K562 (cell line): ENCODE data around the gene KRAS. TPM values are rescaled to one million over a fixed set of nuclear protein-coding genes. Genes with fewer than 3 reads are reported as not detected.

Source experiments
- ATAC-seq: fragments of 200-7000 bp; cut with Tn5 transposase; 3 replicates; pipeline ENCODE4 v1.9.1; 2020; ENCODE audit warnings: moderate library complexity
- BruUV-seq: library from RNA; stranded (reverse); fragments of 400-500 nt; replicated peaks from 2 replicates; lab custom pipeline; 2021; lab: Mats Ljungman, UMichigan
- CTCF ChIA-PET: fragments of 300-600 bp; formaldehyde crosslinking; extraction: SDS; loops from one replicate; lab custom pipeline; 2021; ENCODE audit warnings: low intra/inter-chr PET ratio; lab: Yijun Ruan, JAX
- POLR2A ChIA-PET: fragments of 300-600, 350-650 bp; sonication (Branson Sonifier 250); formaldehyde crosslinking; extraction: SDS; loops from one replicate; lab custom pipeline; 2021; ENCODE audit warnings: antibody characterized with exemption, inconsistent platforms; lab: Yijun Ruan, JAX
- DNase-seq, 4 experiments: peaks; one replicate each; pipeline versions ENCODE4 v3.0.0 to v3.0.0-alpha.2; 2011 to 2018; ENCODE audit warnings: low spot score in 3 of 4, mixed read lengths in 3 of 4; ENCODE audit errors: extremely low read depth in 1 of 4
- FAIRE-seq: peaks from 2 replicates; lab custom pipeline; 2011; peaks lifted over from hg19 to GRCh38; lab: Jason Lieb, UNC
- H2AFZ ChIP-seq: 2 replicates; pipeline ENCODE4 v1.6.0; 2011; ENCODE audit warnings: low read depth, low read length, control low read depth, inconsistent platforms
- H3K27ac ChIP-seq: fragments of 200-600 bp; 3 replicates; pipeline ENCODE4 v1.8.0; 2011; ENCODE audit warnings: low read depth, mild to moderate bottlenecking, control low read depth, inconsistent platforms, low read length, moderate library complexity, mixed read lengths; ENCODE audit errors: extremely low read depth
- H3K27me3 ChIP-seq, 2 experiments: fragments of 300-600 bp in 1 of 2; 2 replicates in 1 of 2; 3 replicates in 1 of 2; pipeline versions ENCODE4 v1.6.0 to v1.8.0; 2011; ENCODE audit warnings: inconsistent platforms in 2 of 2, low read length in 2 of 2, mild to moderate bottlenecking in 1 of 2, mixed read lengths in 1 of 2, moderate library complexity in 1 of 2; ENCODE audit not compliant: control insufficient read depth in 2 of 2, insufficient read depth in 2 of 2
- H3K36me3 ChIP-seq: fragments of 300-600 bp; 3 replicates; pipeline ENCODE4 v1.8.0; 2011; ENCODE audit warnings: mild to moderate bottlenecking, low read length, inconsistent platforms; ENCODE audit not compliant: control insufficient read depth, insufficient read depth
- H3K4me1 ChIP-seq, 2 experiments: fragments of 200-600 bp in 1 of 2; replicated peaks in 1 of 2; 2 replicates in 1 of 2; 3 replicates in 1 of 2; pipeline versions ENCODE4 v1.5.1 to v1.8.0; 2011; ENCODE audit warnings: inconsistent platforms in 2 of 2, low read length in 2 of 2, mild to moderate bottlenecking in 1 of 2, mixed read lengths in 1 of 2, moderate library complexity in 1 of 2; ENCODE audit not compliant: control insufficient read depth in 2 of 2, insufficient read depth in 2 of 2
- H3K4me2 ChIP-seq: 2 replicates; pipeline ENCODE4 v1.6.1; 2011; ENCODE audit warnings: low read length, control low read depth, inconsistent platforms, mixed read lengths; ENCODE audit not compliant: insufficient read depth
- H3K4me3 ChIP-seq: fragments of 200-600 bp; sonication (generic), shearing (Covaris generic); 2 replicates; pipeline ENCODE4 v1.5.1; 2016; ENCODE audit warnings: control low read depth, inconsistent platforms
- H3K79me2 ChIP-seq: fragments of 200-600 bp; 3 replicates; pipeline ENCODE4 v1.8.0; 2011; ENCODE audit warnings: low read length, inconsistent platforms; ENCODE audit not compliant: control insufficient read depth, insufficient read depth
- H3K9ac ChIP-seq, 2 experiments: 2 replicates each; pipeline versions ENCODE4 v1.6.0 to v1.6.1; 2011; ENCODE audit warnings: low read depth in 2 of 2, low read length in 2 of 2, control low read depth in 1 of 2, inconsistent platforms in 1 of 2, mild to moderate bottlenecking in 1 of 2, mixed read lengths in 1 of 2; ENCODE audit not compliant: insufficient read depth in 1 of 2
- H3K9me1 ChIP-seq: one replicate; pipeline ENCODE4 v1.6.0; 2011; ENCODE audit warnings: inconsistent platforms, mild to moderate bottlenecking, low read length, moderate library complexity; ENCODE audit not compliant: control insufficient read depth, insufficient read depth
- H3K9me3 ChIP-seq: replicated peaks from 2 replicates; pipeline ENCODE4 v1.5.1; 2011; ENCODE audit warnings: low read depth, low read length, inconsistent platforms; ENCODE audit not compliant: control insufficient read depth, insufficient read depth
- H4K20me1 ChIP-seq: replicated peaks from 2 replicates; pipeline ENCODE4 v1.6.1; 2011; ENCODE audit warnings: low read length, inconsistent platforms, mixed read lengths; ENCODE audit not compliant: control insufficient read depth, insufficient read depth
- BRCA1 ChIP-seq, 2 experiments: fragments of 450-650 bp in 1 of 2; sonication (generic) in 1 of 2; formaldehyde crosslinking in 1 of 2; IDR thresholded peaks; 2 replicates each; pipeline versions ENCODE4 v1.5.0 to v1.6.1; 2017 to 2020; ENCODE audit warnings: mild to moderate bottlenecking in 1 of 2, missing genetic modification reagents in 1 of 2
- KAT7 ChIP-seq: sonication (generic); formaldehyde crosslinking; IDR thresholded peaks from 2 replicates; pipeline ENCODE4 v1.8.0; 2022; ENCODE audit warnings: missing genetic modification reagents, mild to moderate bottlenecking, borderline replicate concordance
- NFIC ChIP-seq: fragments of 450-650 bp; IDR thresholded peaks from 2 replicates; pipeline ENCODE4 v1.6.1; 2017; ENCODE audit warnings: mild to moderate bottlenecking, inconsistent platforms
- ZFP30 ChIP-seq: fragments of 250-450 bp; sonication (Bioruptor Pico); IDR thresholded peaks from 2 replicates; pipeline ENCODE4 v1.8.0; 2022; ENCODE audit warnings: moderate library complexity, mild to moderate bottlenecking, inconsistent platforms, borderline replicate concordance
- ZNF212 ChIP-seq: fragments of 450-650 bp; formaldehyde crosslinking; IDR thresholded peaks from 2 replicates; pipeline ENCODE4 v1.4.0; 2020; ENCODE audit warnings: mild to moderate bottlenecking
- ZNF263 ChIP-seq: sonication (generic); formaldehyde crosslinking; IDR thresholded peaks from 2 replicates; pipeline ENCODE4 v1.8.0; 2022; ENCODE audit warnings: mild to moderate bottlenecking, missing genetic modification reagents, borderline replicate concordance
- ZNF583 ChIP-seq: fragments of 250-450 bp; sonication (Bioruptor Pico); IDR thresholded peaks from 2 replicates; pipeline ENCODE4 v1.4.0; 2020
- WGBS: fragments of 100-300 bp; shearing (Covaris generic); methylation state at CpG from one replicate; pipeline ENCODE4 v1.1.6; 2016; ENCODE audit warnings: low coverage, mixed read lengths; ENCODE audit not compliant: insufficient coverage; ENCODE audit errors: missing lambda C conversion rate; 5-methylcytosine and 5-hydroxymethylcytosine counted together
- in situ Hi-C: fragments of 300-500 bp; cut with MboI; formaldehyde crosslinking; loops from 4 replicates; pipeline ENCODE4 v1.15.0; 2018; ENCODE audit warnings: inconsistent platforms, mixed read lengths
- intact Hi-C: fragments of 100-400 bp; cut with micrococcal nuclease; formaldehyde crosslinking; loops from 2 replicates; pipeline ENCODE4 v1.14.2; 2022
- polyA plus RNA-seq, 8 experiments: library from polyadenylated mRNA; depleted of rRNA in 4 of 8; stranded (reverse) in 5 of 8; unstranded in 3 of 8; fragments of >200 nt; fragmentation: Nextera tagmentation in 2 of 8; fragmentation: Illumina TruSeq in 1 of 8; extraction: Ambion mirVana in 2 of 8; extraction: Trizol in 1 of 8; gene quantifications; 2 replicates each; pipeline versions ENCODE4 v1.2.1 to v1.2.3, GENCODE V29; 2011 to 2014; ENCODE audit warnings: inconsistent platforms in 1 of 8, missing spikeins in 1 of 8
- total RNA-seq, 7 experiments: library from RNA; depleted of rRNA in 6 of 7; stranded (reverse); fragments of >200 nt in 6 of 7; fragmentation: Illumina TruSeq in 2 of 7; extraction: Trizol in 2 of 7; gene quantifications; 2 replicates each; pipeline versions ENCODE4 v1.2.1 to v1.2.3, GENCODE V29; 2011 to 2021; ENCODE audit warnings: low replicate concordance in 1 of 7
- TF ChIP-seq, protein P1 (sequence below): fragments of 450-650 bp; IDR thresholded peaks from 2 replicates; pipeline ENCODE4 v1.6.1; 2016; ENCODE audit warnings: missing biosample characterization, missing genetic modification characterization

Gene KRAS
- total and polyA plus RNA-seq, 9 of the 15 experiments (the other 6 are each of a cell fraction or from before 2014, with no cell fraction given): 7.2 to 21.2 (median 12.7) TPM

GRCh38 chr12:25194722-25195055, 56.0 kb downstream of the KRAS start:
- ChIA-PET CTCF (no interaction called here), POLR2A (interaction anchor here (0.6 to 1.6 kb wide), 9 partner anchors 9 to 251 kb away, joined by 3 to 5 read pairs (median 3); no protein-coding TSS in a partner anchor)
- no peaks in the 10 kb centered on the region for H3K9me1 ChIP-seq
- H3K9me3 ChIP-seq: no peaks in the 10 kb centered on the region
- FAIRE-seq: no peak
- H3K36me3 ChIP-seq: peaks cover 4% of the 10 kb centered on the region; the same call in 1 of the 3 replicates
- no peaks in the 10 kb centered on the region for H4K20me1 ChIP-seq
- ATAC-seq: no peak; the same call in 2 of the 3 replicates
- in situ Hi-C loops: no loop called here
- peak overlapping the region; percentile 72 for H3K4me3 ChIP-seq
- intact Hi-C loops: no loop called here
- peaks cover 0 to 3% of the 10 kb centered on the region in 2 experiments; a peak in 1 of 5 replicates for H3K4me1 ChIP-seq
- no peaks in the 10 kb centered on the region for H3K27me3 ChIP-seq
- peaks cover 16% of the 10 kb centered on the region for H3K79me2 ChIP-seq
- H3K27ac ChIP-seq: peak overlapping the region; percentile 8; the same call in 1 of the 3 replicates
- peak overlapping the region; percentile 91 for H3K4me2 ChIP-seq
- DNase-seq: no peak
- WGBS: 12% methylated on average over 11 of the region's 11 CpGs
- TF ChIP-seq ZNF212 (CRISPR knock-in tag) (no peak), ZFP30 (no peak), ZNF263 (CRISPR knock-in tag) (0 out of 2 replicates have a peak, but pooled peaks have one; percentile 19), ZNF583 (CRISPR knock-in tag) (no peak), KAT7 (CRISPR knock-in tag) (0 out of 2 replicates have a peak, but pooled peaks have one; percentile 28)
- BruUV-seq: no TSS peak
- H2AFZ ChIP-seq: peak overlapping the region; percentile 85
- H3K9ac ChIP-seq: peak overlapping the region; percentile 92 to 93; a peak in 2 of 4 replicates

GRCh38 chr12:25194214-25194613, 56.5 kb downstream of the KRAS start:
- H2AFZ ChIP-seq: peak overlapping the region; percentile 85
- no peaks in the 10 kb centered on the region for H3K27me3 ChIP-seq
- no peaks in the 10 kb centered on the region for H3K9me1 ChIP-seq
- no peak for ATAC-seq
- H3K4me2 ChIP-seq: peak overlapping the region; percentile 91
- no peaks in the 10 kb centered on the region for H3K9me3 ChIP-seq
- H3K4me3 ChIP-seq: 0 out of 2 replicates have a peak overlapping the region, but pooled peaks have one; percentile 72
- no peak overlapping the region for H3K27ac ChIP-seq
- no peak for DNase-seq
- H3K36me3 ChIP-seq: peaks cover 4% of the 10 kb centered on the region; the same call in 1 of the 3 replicates
- H4K20me1 ChIP-seq: no peaks in the 10 kb centered on the region
- in situ Hi-C loops (no loop called here), intact Hi-C loops (no loop called here)
- no peak overlapping the region for H3K9ac ChIP-seq
- peaks cover 16% of the 10 kb centered on the region for H3K79me2 ChIP-seq
- FAIRE-seq: peak; percentile 26
- BruUV-seq: no TSS peak
- peaks cover 0 to 3% of the 10 kb centered on the region in 2 experiments; a peak in 1 of 5 replicates for H3K4me1 ChIP-seq
- POLR2A ChIA-PET: interaction anchor here (0.7 to 1.6 kb wide), 5 partner anchors 18 to 247 kb away, joined by 3 to 4 read pairs (median 3); no protein-coding TSS in a partner anchor
- TF ChIP-seq, protein P1, sequence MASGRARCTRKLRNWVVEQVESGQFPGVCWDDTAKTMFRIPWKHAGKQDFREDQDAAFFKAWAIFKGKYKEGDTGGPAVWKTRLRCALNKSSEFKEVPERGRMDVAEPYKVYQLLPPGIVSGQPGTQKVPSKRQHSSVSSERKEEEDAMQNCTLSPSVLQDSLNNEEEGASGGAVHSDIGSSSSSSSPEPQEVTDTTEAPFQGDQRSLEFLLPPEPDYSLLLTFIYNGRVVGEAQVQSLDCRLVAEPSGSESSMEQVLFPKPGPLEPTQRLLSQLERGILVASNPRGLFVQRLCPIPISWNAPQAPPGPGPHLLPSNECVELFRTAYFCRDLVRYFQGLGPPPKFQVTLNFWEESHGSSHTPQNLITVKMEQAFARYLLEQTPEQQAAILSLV: no peak
- TF ChIP-seq NFIC (0 out of 2 replicates have a peak, but pooled peaks have one; percentile 8), BRCA1 (IDR thresholded peaks at IDR 0.05) (no peak), BRCA1 (CRISPR knock-in tag; IDR thresholded peaks at IDR 0.05) (no peak)
- CTCF ChIA-PET: no interaction called here
- 17% methylated on average over 1 of the region's 1 CpG for WGBS
